Measurements from ENCODE around the gene PSPC1. TPM values are rescaled to one million over a fixed set of nuclear protein-coding genes. Genes with fewer than 3 reads are reported as not detected.

Gene PSPC1
- total RNA-seq, 2 experiments from 2014 or later = 61.8 to 62.2 TPM

Other genes starting within 250 kb of the PSPC1 start
- gene TPTE2, start 221.4 kb downstream of the PSPC1 start, total RNA-seq = under 1 TPM; 0.22 to 0.27 TPM
- gene MPHOSPH8, start 149.3 kb downstream of the PSPC1 start, total RNA-seq = 10 to 100 TPM; 26.9 to 27.4 TPM
- gene ZMYM5, start 80.7 kb upstream of the PSPC1 start, total RNA-seq = 10 to 100 TPM; 10.1 to 10.4 TPM
- 10 to 100 TPM; 79.2 to 82.0 TPM for gene ZMYM2, start 175.8 kb upstream of the PSPC1 start, total RNA-seq